Testis (tissue), 3 donors: ENCODE results near the gene AQP12A. TPM values are rescaled to one million over a fixed set of nuclear protein-coding genes. Genes with fewer than 3 reads are reported as not detected.
A peak's percentile ranks its signal among the peaks of the same experiment; 100 is the strongest.
"Not testable (repeated sequence)": the region's sequence is repeated elsewhere in the genome, so short reads cannot be mapped to it uniquely, and the experiment has no call there.

Source experiments
- DNase-seq: peaks from one replicate; pipeline ENCODE4 v3.0.0-alpha.2; 2019
- H3K27ac ChIP-seq, 2 donors: fragments of 200-600 bp; sonication (generic); one replicate each; pipeline ENCODE4 v1.5.1; 2019
- H3K27me3 ChIP-seq: fragments of 200-600 bp; sonication (generic); one replicate; pipeline ENCODE4 v1.5.1; 2019
- H3K36me3 ChIP-seq: fragments of 200-600 bp; sonication (generic); one replicate; pipeline ENCODE4 v1.5.1; 2017; ENCODE audit warnings: low read depth; ENCODE audit errors: missing control alignments
- H3K4me1 ChIP-seq: fragments of 200-600 bp; sonication (generic); one replicate; pipeline ENCODE4 v1.5.1; 2019
- H3K4me3 ChIP-seq, 2 donors: fragments of 200-600 bp; sonication (generic); one replicate each; pipeline ENCODE4 v1.5.1; 2017 to 2019
- H3K9me3 ChIP-seq: fragments of 200-600 bp; sonication (generic); one replicate; pipeline ENCODE4 v1.5.1; 2017
- CTCF ChIP-seq, 3 experiments: fragments of 450-650 bp in 2 of 3; fragments of 200-600 bp in 1 of 3; sonication (generic) in 1 of 3; IDR thresholded peaks; one replicate each; pipeline ENCODE4 v1.5.1; 2016 to 2019; ENCODE audit warnings: antibody characterized with exemption in 3 of 3, mild to moderate bottlenecking in 2 of 3, moderate library complexity in 1 of 3
- POLR2A ChIP-seq: fragments of 450-650 bp; IDR thresholded peaks from one replicate; pipeline ENCODE4 v1.6.1; 2017; ENCODE audit warnings: antibody characterized with exemption, mild to moderate bottlenecking, moderate library complexity
- WGBS, 2 donors: methylation state at CpG; one replicate each; pipeline ENCODE4 v1.1.5; 2018; 5-methylcytosine and 5-hydroxymethylcytosine counted together
- intact Hi-C: fragments of 100-400 bp; cut with DNase I; formaldehyde crosslinking; loops from one replicate; pipeline ENCODE4 v1.15.1; 2023; ENCODE audit warnings: low total_unique reads
- polyA plus RNA-seq: library from polyadenylated mRNA; stranded (reverse); fragments of 350-450 nt; fragmentation: Illumina TruSeq; extraction: RNeasy Lipid Tissue Mini Kit (QIAGEN cat#74804); gene quantifications from one replicate; pipeline ENCODE4 v1.2.3, GENCODE V29; 2014; ENCODE audit warnings: low read depth, low replicate concordance; ENCODE audit not compliant: insufficient read depth
- total RNA-seq, 2 donors: library from RNA; depleted of rRNA; stranded (reverse); fragments of >200 nt; gene quantifications; one replicate each; pipeline ENCODE4 v1.2.3, GENCODE V29; 2016

Gene AQP12A
- total and polyA plus RNA-seq, 3 donors from 2014 or later: not detected

GRCh38 chr2:240694304-240694703, 2.6 kb downstream of the AQP12A start:
- H3K9me3 ChIP-seq, H3K4me3 ChIP-seq, intact Hi-C loops, H3K27me3 ChIP-seq, DNase-seq, H3K36me3 ChIP-seq, H3K4me1 ChIP-seq, H3K27ac ChIP-seq: not testable (repeated sequence)
- WGBS, 2 donors: no CpG with 5 or more reads among the region's 12 CpGs

GRCh38 chr2:240695593-240695992, 3.9 kb downstream of the AQP12A start:
- H3K4me1 ChIP-seq, H3K27me3 ChIP-seq, H3K9me3 ChIP-seq, intact Hi-C loops, DNase-seq, H3K27ac ChIP-seq, H3K4me3 ChIP-seq, H3K36me3 ChIP-seq: not testable (repeated sequence)
- WGBS, 2 donors: no CpG with 5 or more reads among the region's 19 CpGs

- 91% methylated on average over 7 of the region's 13 CpGs; no CpG with 5 or more reads in 1 of the 2 donors for WGBS, 2 donors
- not testable (repeated sequence) for H3K4me1 ChIP-seq
Measured at GRCh38 chr2:240696469-240696868, 4.8 kb downstream of the AQP12A start.

GRCh38 chr2:240698852-240699561, 7.3 kb downstream of the AQP12A start:
- H3K9me3 ChIP-seq, H3K27ac ChIP-seq, H3K4me1 ChIP-seq, H3K36me3 ChIP-seq, intact Hi-C loops, H3K27me3 ChIP-seq, H3K4me3 ChIP-seq, DNase-seq: not testable (repeated sequence)
- 62 to 68% methylated on average over 5 to 7 of the region's 33 CpGs for WGBS, 2 donors

More at GRCh38 chr2:240696469-240696868, 4.8 kb downstream of the AQP12A start:
- intact Hi-C loops, H3K27ac ChIP-seq, H3K9me3 ChIP-seq, H3K36me3 ChIP-seq, H3K4me3 ChIP-seq, H3K27me3 ChIP-seq, DNase-seq: not testable (repeated sequence)

- DNase-seq, H3K27me3 ChIP-seq, H3K9me3 ChIP-seq, H3K4me3 ChIP-seq, H3K4me1 ChIP-seq, H3K36me3 ChIP-seq, H3K27ac ChIP-seq, intact Hi-C loops: not testable (repeated sequence)
- WGBS, 2 donors: 12 to 67% methylated on average over 5 of the region's 8 CpGs
Measured at GRCh38 chr2:240699835-240700234, 8.2 kb downstream of the AQP12A start.

- H3K27ac ChIP-seq, DNase-seq, H3K27me3 ChIP-seq, H3K9me3 ChIP-seq, intact Hi-C loops, H3K4me1 ChIP-seq, H3K36me3 ChIP-seq: not testable (repeated sequence)
- peak overlapping the region in 1 of 2 donors; percentile 20 for H3K4me3 ChIP-seq
- WGBS, 2 donors: 60 to 72% methylated on average over 12 to 16 of the region's 21 CpGs
Measured at GRCh38 chr2:240700616-240701015, 8.9 kb downstream of the AQP12A start.

- Histone ChIP-seq H3K4me1 (no peaks in the 10 kb centered on the region), H3K36me3 (no peaks in the 10 kb centered on the region), H3K27me3 (no peaks in the 10 kb centered on the region), H3K9me3 (no peaks in the 10 kb centered on the region), H3K4me3 (peak overlapping the region in 1 of 2 donors; percentile 20), H3K27ac (no peak overlapping the region)
- no peak for TF ChIP-seq POLR2A
- TF ChIP-seq CTCF (IDR thresholded peaks at IDR 0.05): no peak
- WGBS, 2 donors: 72 to 80% methylated on average over 4 to 67 of the region's 67 CpGs
- intact Hi-C loops: no loop called here
- no peak for DNase-seq
Measured at GRCh38 chr2:240701091-240701735, 9.5 kb downstream of the AQP12A start.
